Neuronal stem cell (in vitro differentiated cells): ENCODE measurements around the gene SYNJ2BP.
"Not testable (repeated sequence)": the region's sequence is repeated elsewhere in the genome, so short reads cannot be mapped to it uniquely, and the experiment has no call there.

Experiments used
- DNase-seq: peaks from one replicate; pipeline ENCODE4 v3.0.0-alpha.2; 2013; ENCODE audit warnings: low spot score
- H2AFZ ChIP-seq: one replicate; pipeline ENCODE4 v1.6.1; 2013; ENCODE audit warnings: mild to moderate bottlenecking, low read length, inconsistent platforms
- H2AK5ac ChIP-seq: 2 replicates; pipeline ENCODE4 v1.6.1; 2013; ENCODE audit warnings: low read depth, mild to moderate bottlenecking, inconsistent platforms, low read length, moderate library complexity, mixed read lengths
- H2BK120ac ChIP-seq: 2 replicates; pipeline ENCODE4 v1.6.1; 2013; ENCODE audit warnings: low read depth, mild to moderate bottlenecking, inconsistent platforms, low read length, moderate library complexity, mixed read lengths
- H2BK12ac ChIP-seq: one replicate; pipeline ENCODE4 v1.6.1; 2013; ENCODE audit warnings: low read length, inconsistent platforms
- H2BK15ac ChIP-seq: 2 replicates; pipeline ENCODE4 v1.6.1; 2013; ENCODE audit warnings: mild to moderate bottlenecking, low read length, inconsistent platforms, mixed read lengths
- H2BK5ac ChIP-seq: one replicate; pipeline ENCODE4 v1.6.1; 2013; ENCODE audit warnings: inconsistent platforms, mild to moderate bottlenecking, low read length, moderate library complexity
- H3K14ac ChIP-seq: one replicate; pipeline ENCODE4 v1.6.1; 2013; ENCODE audit warnings: low read length, inconsistent platforms
- H3K18ac ChIP-seq: 2 replicates; pipeline ENCODE4 v1.6.1; 2013; ENCODE audit warnings: low read length, inconsistent platforms
- H3K23ac ChIP-seq: 2 replicates; pipeline ENCODE4 v1.6.1; 2013; ENCODE audit warnings: low read depth, mild to moderate bottlenecking, mixed read lengths, low read length, inconsistent platforms; ENCODE audit not compliant: poor library complexity
- H3K27ac ChIP-seq: replicated peaks from 3 replicates; pipeline ENCODE4 v1.5.1; 2013; ENCODE audit warnings: low read length, inconsistent platforms
- H3K27me3 ChIP-seq, 3 experiments: 2 replicates each; pipeline ENCODE4 v1.6.1; 2013; ENCODE audit warnings: low read length in 3 of 3, mild to moderate bottlenecking in 2 of 3, inconsistent platforms in 1 of 3, low read depth in 1 of 3, mixed read lengths in 1 of 3, moderate library complexity in 1 of 3; ENCODE audit not compliant: control insufficient read depth in 3 of 3, insufficient read depth in 3 of 3
- H3K36me3 ChIP-seq, 2 donors: replicated peaks in 1 of 2; 2 replicates each; pipeline ENCODE4 v1.6.1; 2013; ENCODE audit warnings: low read length in 2 of 2; ENCODE audit not compliant: control insufficient read depth in 2 of 2, insufficient read depth in 2 of 2
- H3K4ac ChIP-seq: 2 replicates; pipeline ENCODE4 v1.6.1; 2013; ENCODE audit warnings: inconsistent platforms, mild to moderate bottlenecking, low read length, moderate library complexity
- H3K4me1 ChIP-seq, 2 donors: 1 replicate in 1 of 2; 2 replicates in 1 of 2; pipeline ENCODE4 v1.6.1; 2013; ENCODE audit warnings: low read length in 2 of 2, low read depth in 1 of 2; ENCODE audit not compliant: control insufficient read depth in 2 of 2, insufficient read depth in 1 of 2
- H3K4me2 ChIP-seq: one replicate; pipeline ENCODE4 v1.6.1; 2013; ENCODE audit warnings: mild to moderate bottlenecking, low read length, inconsistent platforms; ENCODE audit not compliant: insufficient read depth, poor library complexity, severe bottlenecking
- H3K4me3 ChIP-seq, 2 donors: 2 replicates each; pipeline ENCODE4 v1.5.1; 2013; ENCODE audit warnings: low read length in 2 of 2, mild to moderate bottlenecking in 2 of 2, inconsistent platforms in 1 of 2, moderate library complexity in 1 of 2
- H3K79me1 ChIP-seq: one replicate; pipeline ENCODE4 v1.6.1; 2013; ENCODE audit warnings: low read depth, mild to moderate bottlenecking, inconsistent platforms, low read length, moderate library complexity
- H3K9ac ChIP-seq: one replicate; pipeline ENCODE4 v1.6.1; 2013; ENCODE audit warnings: mild to moderate bottlenecking, low read depth, low read length, inconsistent platforms; ENCODE audit not compliant: poor library complexity
- H3K9me3 ChIP-seq, 2 donors: replicated peaks in 1 of 2; 2 replicates each; pipeline versions ENCODE3 to v1.6.1; 2013; ENCODE audit warnings: low read length in 2 of 2, mild to moderate bottlenecking in 2 of 2, inconsistent platforms in 1 of 2, low read depth in 1 of 2, mixed read lengths in 1 of 2, moderate library complexity in 1 of 2; ENCODE audit not compliant: control insufficient read depth in 2 of 2, insufficient read depth in 1 of 2
- H4K8ac ChIP-seq: one replicate; pipeline ENCODE4 v1.6.1; 2013; ENCODE audit warnings: low read depth, mild to moderate bottlenecking, inconsistent platforms, low read length, moderate library complexity
- H4K91ac ChIP-seq: one replicate; pipeline ENCODE4 v1.6.1; 2013; ENCODE audit warnings: low read length, low read depth, mild to moderate bottlenecking, inconsistent platforms; ENCODE audit not compliant: poor library complexity
- WGBS, 2 donors: extraction: QIAGEN DNeasy Blood & Tissue Kit; methylation state at CpG; one replicate each; pipeline ENCODE4 v1.1.7; 2013; ENCODE audit warnings: missing lambda C conversion rate in 2 of 2, mixed read lengths in 1 of 2; ENCODE audit not compliant: insufficient read length in 2 of 2, insufficient replicate concordance in 1 of 2; ENCODE audit errors: extremely low coverage in 2 of 2; 5-methylcytosine and 5-hydroxymethylcytosine counted together

Gene SYNJ2BP

GRCh38 chr14:70442750-70443149, 25.9 kb upstream of the SYNJ2BP start:
- Histone ChIP-seq H3K36me3 (no peaks in the 10 kb centered on the region), H3K27me3 (no peaks in the 10 kb centered on the region), H2BK5ac (no peak overlapping the region), H2BK12ac (no peak overlapping the region), H3K27ac (no peak overlapping the region), H3K4me3 (no peak overlapping the region), H3K9ac (no peak overlapping the region), H3K79me1 (no peaks in the 10 kb centered on the region), H4K91ac (no peak overlapping the region), H4K8ac (no peak overlapping the region), H3K9me3 (peaks cover 17 to 29% of the 10 kb centered on the region in 2 donors), H2AK5ac (no peak overlapping the region), H2BK120ac (no peak overlapping the region), H2BK15ac (no peak overlapping the region), H3K4ac (no peak overlapping the region), H2AFZ (no peak overlapping the region), H3K14ac (no peak overlapping the region), H3K4me1 (no peaks in the 10 kb centered on the region), H3K23ac (no peak overlapping the region), H3K4me2 (no peak overlapping the region), H3K18ac (no peak overlapping the region)
- no peak for DNase-seq
- WGBS, 2 donors: no CpG with 5 or more reads among the region's 4 CpGs

DNA sequence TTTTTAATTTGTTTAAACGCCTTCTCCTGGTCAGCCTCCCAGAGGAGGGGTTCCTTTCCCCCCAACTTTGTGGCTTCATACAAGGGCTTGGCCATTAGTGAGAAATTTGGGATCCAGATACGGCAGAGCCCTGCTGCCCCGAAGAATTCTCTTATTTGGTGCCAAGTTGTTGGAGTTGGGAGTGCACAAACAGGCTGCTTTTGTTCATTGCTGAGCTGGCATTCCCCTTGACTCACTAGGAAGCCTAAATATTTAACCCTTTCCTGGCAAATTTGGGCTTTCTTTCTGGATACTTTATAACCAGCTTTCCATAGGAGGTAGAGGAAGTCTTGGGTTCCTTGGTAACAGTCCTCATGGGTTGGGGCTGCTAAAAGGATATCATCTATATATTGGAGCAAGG, 24.8 kb upstream of the SYNJ2BP start:
- Histone ChIP-seq H3K14ac (no peak overlapping the region), H3K4me2 (no peak overlapping the region), H3K9me3 (peaks cover 17 to 29% of the 10 kb centered on the region in 2 donors), H3K27me3 (no peaks in the 10 kb centered on the region), H2AFZ (no peak overlapping the region), H2BK15ac (no peak overlapping the region), H4K91ac (no peak overlapping the region), H3K4me3 (no peak overlapping the region), H4K8ac (no peak overlapping the region), H3K9ac (no peak overlapping the region), H3K18ac (no peak overlapping the region), H3K36me3 (no peaks in the 10 kb centered on the region), H2BK12ac (no peak overlapping the region), H3K4me1 (no peaks in the 10 kb centered on the region), H3K79me1 (no peaks in the 10 kb centered on the region), H2BK120ac (no peak overlapping the region), H3K27ac (no peak overlapping the region), H3K23ac (no peak overlapping the region), H2AK5ac (no peak overlapping the region), H3K4ac (no peak overlapping the region), H2BK5ac (no peak overlapping the region)
- DNase-seq: no peak
- no CpG with 5 or more reads among the region's 3 CpGs for WGBS, 2 donors

DNA sequence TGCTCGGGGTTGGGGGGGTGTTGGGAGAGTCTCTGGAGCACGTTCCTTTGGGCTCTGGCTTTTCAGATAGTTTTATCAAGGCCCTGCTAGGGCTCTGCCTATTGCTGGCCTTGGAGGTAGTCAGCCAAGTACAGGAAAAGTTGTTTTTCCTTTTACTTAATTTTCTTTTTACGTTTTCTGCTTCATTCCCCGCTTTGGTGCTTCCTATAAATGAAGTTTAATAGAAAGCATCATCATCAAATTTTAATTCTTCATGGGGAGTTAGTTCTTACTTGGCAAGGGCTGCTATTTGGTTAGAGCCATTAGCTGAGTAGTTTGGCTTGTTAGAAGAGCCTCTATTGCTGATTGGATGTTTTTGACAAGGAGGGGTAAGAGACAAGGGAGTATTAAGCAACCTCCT, 20.0 kb upstream of the SYNJ2BP start:
- WGBS, 2 donors: no CpG with 5 or more reads among the region's 4 CpGs

DNA sequence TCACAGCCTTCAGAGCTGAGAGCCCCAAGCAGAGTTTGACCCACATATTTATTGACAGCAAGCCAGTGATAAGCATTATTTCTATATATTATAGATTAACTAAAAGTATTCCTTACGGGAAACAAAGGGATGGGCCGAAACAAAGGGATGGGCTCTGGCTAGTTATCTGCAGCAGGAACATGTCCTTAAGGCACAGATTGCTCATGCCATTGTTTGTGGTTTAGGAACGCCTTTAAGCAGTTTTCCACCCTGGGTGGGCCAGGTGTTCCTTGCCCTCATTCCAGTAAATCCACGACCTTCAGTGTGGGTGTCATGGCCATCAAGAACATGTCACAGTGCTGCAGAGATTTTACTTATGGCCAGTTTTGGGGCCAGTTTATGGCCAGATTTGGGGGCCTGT, 9.7 kb upstream of the SYNJ2BP start:
- H3K4ac ChIP-seq, H2AK5ac ChIP-seq, H3K4me3 ChIP-seq, H2BK5ac ChIP-seq, H3K14ac ChIP-seq, H3K79me1 ChIP-seq, H2BK12ac ChIP-seq, H4K91ac ChIP-seq, H2AFZ ChIP-seq, H2BK120ac ChIP-seq, H3K4me2 ChIP-seq, H2BK15ac ChIP-seq, H4K8ac ChIP-seq, H3K18ac ChIP-seq, H3K23ac ChIP-seq, DNase-seq, H3K9ac ChIP-seq, H3K27ac ChIP-seq, H3K27me3 ChIP-seq, H3K9me3 ChIP-seq, H3K4me1 ChIP-seq, H3K36me3 ChIP-seq: not testable (repeated sequence)
- no CpG with 5 or more reads among the region's 4 CpGs for WGBS, 2 donors

More for the DNA sequence above, 20.0 kb upstream of the SYNJ2BP start:
- no peak for DNase-seq
- no peak overlapping the region for H3K23ac ChIP-seq
- H2BK120ac ChIP-seq: no peak overlapping the region
- no peak overlapping the region for H4K91ac ChIP-seq
- no peak overlapping the region for H2AK5ac ChIP-seq
- H3K27me3 ChIP-seq: no peaks in the 10 kb centered on the region
- H3K79me1 ChIP-seq: no peaks in the 10 kb centered on the region
- H3K14ac ChIP-seq: no peak overlapping the region
- peaks cover 5 to 6% of the 10 kb centered on the region in 2 donors for H3K9me3 ChIP-seq
- no peaks in the 10 kb centered on the region for H3K4me1 ChIP-seq
- no peak overlapping the region for H3K4me3 ChIP-seq
- H2AFZ ChIP-seq: no peak overlapping the region
- H3K4me2 ChIP-seq: no peak overlapping the region
- no peak overlapping the region for H2BK12ac ChIP-seq
- H3K36me3 ChIP-seq: no peaks in the 10 kb centered on the region
- no peak overlapping the region for H3K4ac ChIP-seq
- H3K9ac ChIP-seq: no peak overlapping the region
- no peak overlapping the region for H2BK5ac ChIP-seq
- H4K8ac ChIP-seq: no peak overlapping the region
- H3K27ac ChIP-seq: no peak overlapping the region
- no peak overlapping the region for H2BK15ac ChIP-seq
- H3K18ac ChIP-seq: no peak overlapping the region
